GM18907 (cell line): Measurements from ENCODE around the gene USF3.
"Not testable (repeated sequence)": the region's sequence is repeated elsewhere in the genome, so short reads cannot be mapped to it uniquely, and the experiment has no call there.

Source experiments
- ATAC-seq: cut with Tn5 transposase; IDR thresholded peaks from one replicate; pipeline ENCODE4 v1.9.1; 2021; ENCODE audit warnings: mild to moderate bottlenecking, moderate library complexity; ENCODE audit not compliant: unreplicated experiment

USF3 gene

GRCh38 chr3:113654851-113655250, 41.6 kb downstream of the USF3 start:
- no peak for ATAC-seq

DNA sequence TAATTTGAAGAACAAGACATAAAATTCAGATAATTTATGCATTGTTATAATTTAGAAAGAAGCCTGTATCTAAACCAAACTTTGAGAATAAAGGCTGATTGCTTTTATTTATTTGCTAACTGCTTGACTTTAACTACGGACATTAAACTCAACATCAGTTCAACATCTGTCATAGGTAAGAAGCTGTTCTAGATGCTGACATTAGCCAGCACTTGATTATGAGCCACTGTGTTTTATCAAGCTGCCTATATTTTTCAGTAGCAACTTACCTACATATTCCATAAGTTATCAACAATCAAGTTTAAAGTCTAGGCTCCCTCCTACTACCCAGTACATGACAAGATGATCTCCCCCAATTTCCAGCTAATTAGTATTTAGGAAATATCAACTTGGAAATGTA, 42.1 kb downstream of the USF3 start:
- no peak for ATAC-seq

GRCh38 chr3:113649174-113649845, 47.1 kb downstream of the USF3 start:
- ATAC-seq, result no peak

GRCh38 chr3:113648524-113648923, 47.9 kb downstream of the USF3 start:
- no peak for ATAC-seq

DNA sequence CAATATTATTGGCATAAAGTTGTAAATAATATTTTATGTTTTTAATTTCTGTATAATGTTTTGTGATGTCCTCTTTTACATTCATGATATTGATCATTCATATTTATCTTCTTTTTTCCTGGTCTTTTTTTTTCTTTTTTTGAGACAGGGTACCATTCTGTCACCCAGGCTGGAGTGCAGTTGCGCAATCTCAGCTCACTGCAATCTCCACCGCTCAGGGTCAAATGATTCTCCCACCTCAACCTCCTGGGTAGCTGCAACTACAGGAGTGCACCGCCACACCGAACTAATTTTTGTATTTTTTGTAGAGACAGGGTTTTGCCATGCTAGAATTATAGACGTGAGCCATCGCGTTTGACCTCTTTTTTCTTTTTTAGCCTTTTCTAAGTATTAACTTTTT, 52.9 kb downstream of the USF3 start:
- ATAC-seq, result no peak

DNA sequence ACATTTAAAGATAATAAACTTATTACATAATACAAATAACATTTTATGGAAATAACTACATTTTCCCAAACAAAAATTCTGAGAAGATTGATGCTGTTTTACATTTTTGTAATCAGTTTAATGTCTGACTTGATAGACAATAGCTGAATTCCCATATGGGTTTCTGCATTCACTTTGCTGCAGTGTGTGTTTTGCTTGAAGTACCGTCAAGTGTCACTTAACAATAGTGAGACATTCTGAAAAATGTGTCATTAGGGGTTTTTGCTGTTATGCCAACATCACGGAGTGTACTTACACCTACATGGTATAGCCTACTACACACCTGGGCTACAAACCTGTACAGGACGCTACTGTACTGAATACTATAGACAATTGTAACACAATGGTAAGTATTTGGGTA, 57.5 kb downstream of the USF3 start:
- ATAC-seq, result no peak

DNA sequence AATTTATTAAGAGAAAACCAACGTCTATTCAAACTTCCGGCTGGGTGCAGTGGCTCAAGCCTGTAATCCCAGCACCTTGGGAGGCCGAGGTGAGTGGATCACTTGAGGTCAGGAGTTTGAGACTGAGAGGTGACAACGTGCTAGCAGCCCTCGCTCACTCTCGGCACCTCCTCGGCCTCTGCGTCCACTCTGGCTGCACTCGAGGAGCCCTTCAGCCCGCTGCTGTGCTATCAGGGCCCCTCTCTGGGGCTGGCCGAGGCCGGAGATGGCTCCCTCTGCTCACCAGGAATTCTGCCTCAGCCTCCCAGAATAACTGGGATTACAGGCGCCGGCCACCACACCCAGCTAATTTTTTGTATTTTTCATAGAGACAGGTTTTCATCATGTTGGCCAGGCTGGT, 58.7 kb downstream of the USF3 start:
- ATAC-seq, result no peak

DNA sequence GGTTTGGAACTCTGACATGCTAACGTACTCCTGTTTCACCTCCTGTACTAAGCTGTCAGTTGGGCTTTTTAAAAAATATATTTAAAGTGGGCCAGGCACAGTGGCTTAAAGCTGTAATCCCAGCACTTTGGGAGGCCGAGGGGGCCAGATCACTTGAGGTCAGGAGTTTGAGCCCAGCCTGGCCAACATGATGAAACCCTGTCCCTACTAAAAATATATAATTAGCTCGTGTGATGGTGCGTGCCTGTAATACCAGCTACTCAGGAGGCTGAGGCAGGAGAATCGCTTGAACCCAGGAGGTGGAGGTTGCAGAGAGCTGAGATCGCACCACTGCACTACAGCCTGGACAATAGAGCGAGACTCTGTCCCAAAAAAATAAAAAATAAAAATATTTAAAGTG, 60.4 kb downstream of the USF3 start:
- ATAC-seq, result not testable (repeated sequence)

- no peak for ATAC-seq
Measured at GRCh38 chr3:113634782-113635474, 61.5 kb downstream of the USF3 start.

DNA sequence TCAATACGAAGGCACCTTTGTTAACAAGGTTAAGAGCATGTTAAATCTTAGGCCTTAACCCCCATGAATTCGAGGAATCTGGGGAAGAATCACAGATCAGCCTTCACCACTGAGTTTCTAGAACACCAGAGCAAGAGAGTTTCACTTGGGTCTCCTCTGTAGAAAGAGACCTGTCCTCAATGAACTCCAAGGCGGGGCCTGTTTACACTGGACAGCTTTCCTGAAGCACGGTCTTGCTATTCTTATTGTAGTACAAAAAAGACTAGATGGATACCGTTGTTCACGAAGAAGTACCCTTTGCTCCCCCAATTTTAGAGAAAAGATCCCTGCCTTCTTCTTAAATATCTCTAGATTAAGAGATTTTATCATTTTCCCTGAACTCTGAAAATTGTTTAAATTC, 64.9 kb downstream of the USF3 start:
- ATAC-seq, result no peak

GRCh38 chr3:113630956-113631542, 65.4 kb downstream of the USF3 start:
- no peak for ATAC-seq

DNA sequence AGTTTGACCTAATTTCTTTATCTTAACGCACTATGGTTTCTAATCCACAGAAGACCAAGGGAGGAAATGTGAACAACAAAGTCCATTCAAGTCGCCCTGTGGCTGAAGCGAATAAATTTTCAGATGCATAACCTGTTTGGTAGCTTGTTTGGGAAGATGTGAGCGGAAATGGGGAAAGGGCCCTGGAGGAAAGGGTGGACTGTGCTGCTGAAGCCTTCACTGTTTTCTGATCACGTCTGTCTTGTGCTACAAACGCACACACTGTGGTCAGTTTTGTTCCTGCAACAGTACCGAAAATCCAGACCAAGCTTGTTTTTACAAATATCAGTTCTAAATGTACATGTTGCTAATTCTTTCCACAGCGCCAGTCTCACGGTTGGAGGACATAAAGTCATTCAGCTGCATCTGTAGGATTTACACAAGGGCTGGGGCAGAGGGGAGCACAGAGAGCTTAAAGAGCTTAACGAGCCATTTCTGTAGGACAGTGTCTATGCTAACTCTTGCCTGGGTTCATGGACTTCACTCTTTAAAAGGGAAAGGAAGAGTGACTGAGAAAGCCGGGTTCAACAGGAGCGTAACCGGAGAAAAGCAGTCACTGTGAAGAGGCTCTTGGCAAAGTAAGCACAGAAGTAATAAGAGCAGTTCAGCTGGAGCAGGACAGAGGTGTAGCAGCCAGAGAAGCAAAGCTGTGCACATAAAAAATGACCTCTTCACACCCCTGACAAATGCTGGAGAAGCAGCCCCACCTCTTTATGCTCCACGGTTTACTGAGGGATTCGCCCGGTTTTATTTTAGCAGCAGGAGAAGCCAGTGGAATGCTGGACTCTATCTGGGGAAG, 66.6 kb downstream of the USF3 start:
- ATAC-seq, result no peak

DNA sequence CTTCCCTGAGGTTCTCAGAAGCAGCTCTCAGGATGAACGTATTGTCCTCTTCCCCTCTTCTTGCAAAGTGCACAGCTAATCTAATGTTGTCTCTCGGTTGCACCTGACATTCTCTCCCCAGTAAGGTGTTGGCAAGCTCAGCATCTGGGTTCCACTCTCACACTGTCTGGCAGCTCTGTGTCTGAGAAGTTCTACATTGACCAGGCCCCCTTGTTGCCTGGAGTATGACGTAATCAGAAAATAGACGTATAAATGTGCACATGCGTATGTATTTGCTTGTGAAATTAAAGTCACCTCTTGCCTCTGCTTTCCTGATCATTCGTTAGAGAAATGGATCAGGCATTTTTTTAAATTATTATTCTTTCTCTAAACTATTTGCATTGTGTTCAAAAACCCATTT, 67.7 kb downstream of the USF3 start:
- no peak for ATAC-seq

- no peak for ATAC-seq
Measured at GRCh38 chr3:113628316-113628715, 68.1 kb downstream of the USF3 start.

- peak; percentile 83 for ATAC-seq
Measured at GRCh38 chr3:113626503-113627371, 69.7 kb downstream of the USF3 start.

- ATAC-seq, result no peak
Measured at GRCh38 chr3:113625834-113626233, 70.6 kb downstream of the USF3 start.

- ATAC-seq, result no peak
Measured at GRCh38 chr3:113623811-113624210, 72.6 kb downstream of the USF3 start.

GRCh38 chr3:113623324-113623723, 73.1 kb downstream of the USF3 start:
- no peak for ATAC-seq

GRCh38 chr3:113620091-113620490, 76.4 kb downstream of the USF3 start:
- no peak for ATAC-seq

- no peak for ATAC-seq
Measured at GRCh38 chr3:113617726-113618125, 78.7 kb downstream of the USF3 start.

GRCh38 chr3:113615976-113616375, 80.5 kb downstream of the USF3 start:
- no peak for ATAC-seq
